ENCODE results near the gene PDZRN3.

DNA sequence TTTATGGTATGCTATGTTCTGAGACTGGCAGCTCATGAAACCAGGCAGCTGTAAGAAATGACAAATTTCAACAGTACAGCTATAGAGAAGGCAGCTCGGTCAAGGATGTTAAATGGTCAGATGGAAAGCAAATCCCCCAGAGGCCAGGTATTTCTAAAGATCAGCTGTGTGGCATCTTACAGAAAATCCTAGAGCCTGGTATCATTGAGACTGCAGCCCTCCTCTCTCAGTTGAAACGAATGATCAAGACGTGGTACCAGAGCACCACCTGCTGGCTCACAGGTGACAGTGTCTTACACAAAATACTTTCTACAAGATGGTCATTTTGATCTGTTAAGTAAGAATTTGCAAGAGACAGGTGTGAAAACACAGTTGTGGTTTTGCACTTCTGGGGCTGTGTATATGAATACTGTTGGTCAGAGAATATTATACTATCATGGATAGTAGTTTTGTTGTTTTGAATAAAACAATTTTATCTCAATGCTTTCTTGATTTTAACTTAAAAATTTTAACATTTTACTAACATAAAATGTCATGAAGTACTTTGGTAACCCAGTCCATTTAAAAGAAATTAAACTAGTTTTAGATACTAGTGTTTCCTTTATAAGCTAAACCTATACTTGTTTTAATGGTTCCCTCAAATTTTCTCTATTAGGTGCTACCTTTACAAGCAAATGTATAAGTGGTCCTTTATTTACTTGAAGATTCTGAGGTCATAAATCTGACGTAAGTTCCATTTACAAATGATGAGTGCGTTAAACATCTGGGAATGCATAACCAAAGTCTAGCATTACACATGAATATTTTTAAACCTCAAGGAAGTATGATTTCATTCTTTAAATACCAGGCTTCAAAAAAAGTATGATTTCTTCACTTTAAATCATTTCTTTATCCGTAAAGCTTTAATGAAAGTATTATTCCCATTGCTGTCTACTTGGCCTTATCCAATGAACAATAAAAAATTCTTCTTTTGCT lies 121.8 kb downstream of the PDZRN3 start:
- TF ChIP-seq, protein P1, sequence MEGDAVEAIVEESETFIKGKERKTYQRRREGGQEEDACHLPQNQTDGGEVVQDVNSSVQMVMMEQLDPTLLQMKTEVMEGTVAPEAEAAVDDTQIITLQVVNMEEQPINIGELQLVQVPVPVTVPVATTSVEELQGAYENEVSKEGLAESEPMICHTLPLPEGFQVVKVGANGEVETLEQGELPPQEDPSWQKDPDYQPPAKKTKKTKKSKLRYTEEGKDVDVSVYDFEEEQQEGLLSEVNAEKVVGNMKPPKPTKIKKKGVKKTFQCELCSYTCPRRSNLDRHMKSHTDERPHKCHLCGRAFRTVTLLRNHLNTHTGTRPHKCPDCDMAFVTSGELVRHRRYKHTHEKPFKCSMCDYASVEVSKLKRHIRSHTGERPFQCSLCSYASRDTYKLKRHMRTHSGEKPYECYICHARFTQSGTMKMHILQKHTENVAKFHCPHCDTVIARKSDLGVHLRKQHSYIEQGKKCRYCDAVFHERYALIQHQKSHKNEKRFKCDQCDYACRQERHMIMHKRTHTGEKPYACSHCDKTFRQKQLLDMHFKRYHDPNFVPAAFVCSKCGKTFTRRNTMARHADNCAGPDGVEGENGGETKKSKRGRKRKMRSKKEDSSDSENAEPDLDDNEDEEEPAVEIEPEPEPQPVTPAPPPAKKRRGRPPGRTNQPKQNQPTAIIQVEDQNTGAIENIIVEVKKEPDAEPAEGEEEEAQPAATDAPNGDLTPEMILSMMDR (IDR thresholded peaks at IDR 0.05 in 8 of 11, conservative IDR thresholded peaks at IDR 0.05 in 3 of 11), result peak; percentile 40 to 83 (median 68)
- no peak for TF ChIP-seq POLR2A (IDR thresholded peaks at IDR 0.05)
